ENCODE data around the gene ETNK2. TPM values are rescaled to one million over a fixed set of nuclear protein-coding genes. Genes with fewer than 3 reads are reported as not detected.
A peak's percentile ranks its signal among the peaks of the same experiment; 100 is the strongest.

ETNK2 gene
- total and polyA plus RNA-seq, 2 of the 8 experiments (the other 6 are each of a cell fraction or from before 2014, with no cell fraction given) = 20.1 to 26.7 TPM

- Histone ChIP-seq H3K4ac (replicated peaks; ENCODE audit: insufficient read length, low read depth, low read length) (no peak overlapping the region), H4K8ac (ENCODE audit: extremely low read depth, insufficient read depth, low read length) (no peak overlapping the region), H4K91ac (replicated peaks; ENCODE audit: insufficient read length, low read length) (no peak overlapping the region), H3K56ac (replicated peaks; ENCODE audit: insufficient read length, low read depth, low read length) (no peak overlapping the region), H4K5ac (ENCODE audit: insufficient read length, low read depth, low read length) (no peak overlapping the region), H2BK20ac (ENCODE audit: low read length) (0 out of 2 replicates have a peak overlapping the region, but pooled peaks have one; percentile 8), H3K23me2 (ENCODE audit: low read depth, low read length) (no peaks in the 10 kb centered on the region), H3K18ac (ENCODE audit: extremely low read depth, low read length) (peak overlapping the region; percentile 89), H2BK15ac (ENCODE audit: low read length) (0 out of 2 replicates have a peak overlapping the region, but pooled peaks have one; percentile 31), H3K36me3 (ENCODE audit: control insufficient read depth in 2 of 4, insufficient read depth in 4 of 4, low read length in 3 of 4) (no peaks in the 10 kb centered on the region), H2BK12ac (ENCODE audit: low read depth, low read length) (no peak overlapping the region), H3K4me2 (ENCODE audit: insufficient read depth in 1 of 2, low read depth in 2 of 2, low read length in 2 of 2) (peak overlapping the region in 1 of 2 experiments; percentile 15; a peak in 2 of 4 replicates), H3K79me1 (ENCODE audit: low read depth, low read length) (peaks cover 29% of the 10 kb centered on the region), H3K23ac (ENCODE audit: insufficient read length) (no peak overlapping the region), H3K79me2 (ENCODE audit: control insufficient read depth in 1 of 2, insufficient read depth in 2 of 2, low read length in 2 of 2) (peaks cover 58 to 98% of the 10 kb centered on the region in 2 experiments), H3K9me3 (ENCODE audit: insufficient read depth in 2 of 2, low read depth in 1 of 2, low read length in 1 of 2) (no peaks in the 10 kb centered on the region), H2BK5ac (ENCODE audit: low read depth, low read length) (peak overlapping the region; percentile 77), H3K27ac (ENCODE audit: low read depth, low read length) (no peak overlapping the region), H3K4me3 (ENCODE audit: extremely low read depth in 1 of 4, insufficient read depth in 2 of 4, low read depth in 3 of 4, low read length in 4 of 4) (no peak overlapping the region), H3K27me3 (replicated peaks in 1 of 4; ENCODE audit: control insufficient read depth in 3 of 4, extremely low read depth in 1 of 4, insufficient read depth in 3 of 4, low read length in 3 of 4) (no peaks in the 10 kb centered on the region), H3K14ac (ENCODE audit: insufficient read length) (peak overlapping the region; percentile 71), H3K9ac (replicated peaks in 1 of 4; ENCODE audit: extremely low read depth in 1 of 4, low read depth in 3 of 4, low read length in 3 of 4) (no peak overlapping the region), H2BK120ac (replicated peaks; ENCODE audit: low read depth, low read length) (no peak overlapping the region), H2AK5ac (ENCODE audit: low read depth, low read length) (peak overlapping the region; percentile 78; the same call in 1 of the 2 replicates), H4K20me1 (replicated peaks in 1 of 2; ENCODE audit: control insufficient read depth in 1 of 2, insufficient read depth in 2 of 2, low read length in 2 of 2) (peaks cover 48 to 62% of the 10 kb centered on the region in 2 experiments), H3K4me1 (replicated peaks in 1 of 4; ENCODE audit: control insufficient read depth in 3 of 4, insufficient read depth in 4 of 4, low read length in 3 of 4) (peaks cover 37 to 64% (median 50%) of the 10 kb centered on the region in 4 experiments), H2AFZ (ENCODE audit: low read length) (no peak overlapping the region)
- FAIRE-seq (no peak), DNase-seq (ENCODE audit: low read depth in 1 of 2, low spot score in 2 of 2) (peak in 1 of 2 experiments; percentile 59)
- CTCF ChIA-PET (ENCODE audit: partially characterized antibody) = interaction anchor here (0.9 to 5.4 kb wide), 13 partner anchors 11 to 220 kb away, joined by 3 to 34 read pairs (median 6); no protein-coding TSS in a partner anchor
- POLR2A ChIA-PET (ENCODE audit: partially characterized antibody) = interaction anchor here (0.7 to 7.7 kb wide), 6 partner anchors 10 to 223 kb away, joined by 3 to 101 read pairs (median 4); partner anchors contain the start of gene SOX13
- 83% methylated on average over 15 of the region's 15 CpGs; no CpG with 5 or more reads in 1 of the 2 experiments for WGBS, 2 experiments (ENCODE audit: extremely low coverage in 1 of 2, insufficient coverage in 1 of 2, insufficient read length in 1 of 2, insufficient replicate concordance in 2 of 2, low coverage in 1 of 2, low lambda C conversion rate in 2 of 2, missing lambda C conversion rate in 1 of 2)
- no peak for TF ChIP-seq SUZ12 (IDR thresholded peaks at IDR 0.05; ENCODE audit: low read length)
- no peak for TF ChIP-seq SIX5 (IDR thresholded peaks at IDR 0.05; ENCODE audit: low read depth, low read length)
- peak in 1 of 3 experiments; percentile 12; a peak in 1 of 4 replicates for TF ChIP-seq CTCF (IDR thresholded peaks at IDR 0.05; ENCODE audit: control extremely low read depth in 1 of 3, insufficient read depth in 1 of 3, low read depth in 1 of 3, low read length in 3 of 3)
- TF ChIP-seq EP300 (IDR thresholded peaks at IDR 0.05; ENCODE audit: borderline replicate concordance in 1 of 2, low read depth in 2 of 2, low read length in 2 of 2) = no peak
- TF ChIP-seq RAD21 (IDR thresholded peaks at IDR 0.05 in 1 of 2, conservative IDR thresholded peaks at IDR 0.05 in 1 of 2; ENCODE audit: low read depth in 2 of 2, low read length in 2 of 2) = peak in 1 of 2 experiments; percentile 30; a peak in 1 of 4 replicates
- no peak for TF ChIP-seq CBX8 (IDR thresholded peaks at IDR 0.05; ENCODE audit: borderline replicate concordance, low read depth, low read length)
- no peak for TF ChIP-seq TEAD4 (IDR thresholded peaks at IDR 0.05; ENCODE audit: low read depth, low read length)
- TF ChIP-seq MAFK (IDR thresholded peaks at IDR 0.05; ENCODE audit: low read depth, low read length) = peak; percentile 93
Observed at GRCh38 chr1:204089044-204089751, 62.6 kb downstream of the ETNK2 start.
